BLaER1 (cell line): ENCODE results near the gene TUBG2.
A peak's percentile ranks its signal among the peaks of the same experiment; 100 is the strongest.

Experiments used
- H3K27ac ChIP-seq: shearing (Covaris generic); formaldehyde crosslinking; 2 replicates; pipeline ENCODE4 v1.8.1; 2022
- H3K27me3 ChIP-seq: shearing (Covaris generic); formaldehyde crosslinking; 2 replicates; pipeline ENCODE4 v1.8.1; 2022
- H3K36me3 ChIP-seq: shearing (Covaris generic); formaldehyde crosslinking; 2 replicates; pipeline ENCODE4 v1.8.1; 2022
- H3K4me1 ChIP-seq: shearing (Covaris generic); formaldehyde crosslinking; 2 replicates; pipeline ENCODE4 v1.8.1; 2022
- H3K4me2 ChIP-seq: shearing (Covaris generic); formaldehyde crosslinking; 2 replicates; pipeline ENCODE4 v1.8.1; 2022
- H3K4me3 ChIP-seq: shearing (Covaris generic); formaldehyde crosslinking; 2 replicates; pipeline ENCODE4 v1.8.1; 2022
- H3K9ac ChIP-seq: shearing (Covaris generic); formaldehyde crosslinking; 2 replicates; pipeline ENCODE4 v1.8.1; 2022
- H3K9me3 ChIP-seq: shearing (Covaris generic); formaldehyde crosslinking; 2 replicates; pipeline ENCODE4 v1.8.1; 2022
- H4K20me1 ChIP-seq: shearing (Covaris generic); formaldehyde crosslinking; 2 replicates; pipeline ENCODE4 v1.8.1; 2022
- Cebpa-rat ChIP-seq: shearing (Covaris generic); IDR thresholded peaks from 2 replicates; pipeline ENCODE4 v1.8.1; 2022

Gene TUBG2

DNA sequence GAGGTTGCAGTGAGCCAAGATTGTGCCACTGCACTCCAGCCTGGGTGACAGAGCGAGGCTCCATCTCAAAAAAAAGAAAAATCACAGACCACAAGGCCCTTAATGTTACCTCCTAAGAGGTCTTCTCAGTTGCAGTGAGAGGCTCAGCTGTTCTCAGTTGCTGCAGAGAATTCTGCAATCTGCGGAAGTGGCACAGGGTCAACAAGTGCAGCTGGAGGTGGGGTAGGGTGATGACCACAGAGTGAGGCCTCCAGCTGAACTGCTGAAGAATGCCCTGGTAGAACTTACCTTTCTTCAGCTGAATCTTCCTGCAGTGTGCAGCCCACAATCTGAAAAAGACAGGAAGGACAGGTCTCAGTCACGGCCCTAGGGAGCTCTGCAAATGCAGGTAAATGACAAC is 49.5 kb downstream of the TUBG2 start:
- Histone ChIP-seq H3K9me3 (no peaks in the 10 kb centered on the region), H3K27ac (no peak overlapping the region), H3K4me3 (no peak overlapping the region), H4K20me1 (no peaks in the 10 kb centered on the region), H3K4me1 (peaks cover 23% of the 10 kb centered on the region), H3K27me3 (no peaks in the 10 kb centered on the region), H3K36me3 (peaks cover 100% of the 10 kb centered on the region), H3K9ac (no peak overlapping the region), H3K4me2 (no peak overlapping the region)
- TF ChIP-seq Cebpa-rat = no peak

DNA sequence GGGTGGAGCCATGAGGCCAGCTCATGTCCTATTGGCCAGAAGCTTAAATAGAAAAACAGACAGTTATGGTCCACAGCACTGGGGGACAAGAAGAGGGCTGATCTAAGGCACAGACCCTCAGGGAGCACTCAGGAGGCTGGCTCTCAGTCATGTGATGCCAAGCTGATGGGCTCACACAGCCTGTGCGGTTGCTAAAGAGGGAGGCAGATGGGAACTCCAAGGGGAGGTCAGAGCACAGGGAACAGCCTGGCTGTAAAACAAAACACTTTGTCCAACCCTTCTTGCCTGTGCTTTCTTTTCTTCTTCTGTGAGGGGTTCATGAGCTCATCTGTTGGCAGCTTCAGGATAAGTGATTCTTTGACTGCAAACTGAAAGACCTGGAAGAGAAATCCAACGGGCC is 50.5 kb downstream of the TUBG2 start:
- Histone ChIP-seq H3K4me2 (peak overlapping the region; percentile 64), H3K27ac (peak overlapping the region; percentile 45; the same call in 1 of the 2 replicates), H3K9ac (peak overlapping the region; percentile 23; the same call in 1 of the 2 replicates), H3K9me3 (no peaks in the 10 kb centered on the region), H3K4me3 (peak overlapping the region; percentile 27; the same call in 1 of the 2 replicates), H4K20me1 (no peaks in the 10 kb centered on the region), H3K4me1 (peaks cover 23% of the 10 kb centered on the region), H3K27me3 (no peaks in the 10 kb centered on the region), H3K36me3 (peaks cover 100% of the 10 kb centered on the region)
- TF ChIP-seq Cebpa-rat = no peak
